ENCODE measurements around the gene IGFBP5. TPM values are rescaled to one million over a fixed set of nuclear protein-coding genes. Genes with fewer than 3 reads are reported as not detected.

IGFBP5 gene
- total RNA-seq, 1 experiment from 2014 or later, result 3.9 TPM

DNA sequence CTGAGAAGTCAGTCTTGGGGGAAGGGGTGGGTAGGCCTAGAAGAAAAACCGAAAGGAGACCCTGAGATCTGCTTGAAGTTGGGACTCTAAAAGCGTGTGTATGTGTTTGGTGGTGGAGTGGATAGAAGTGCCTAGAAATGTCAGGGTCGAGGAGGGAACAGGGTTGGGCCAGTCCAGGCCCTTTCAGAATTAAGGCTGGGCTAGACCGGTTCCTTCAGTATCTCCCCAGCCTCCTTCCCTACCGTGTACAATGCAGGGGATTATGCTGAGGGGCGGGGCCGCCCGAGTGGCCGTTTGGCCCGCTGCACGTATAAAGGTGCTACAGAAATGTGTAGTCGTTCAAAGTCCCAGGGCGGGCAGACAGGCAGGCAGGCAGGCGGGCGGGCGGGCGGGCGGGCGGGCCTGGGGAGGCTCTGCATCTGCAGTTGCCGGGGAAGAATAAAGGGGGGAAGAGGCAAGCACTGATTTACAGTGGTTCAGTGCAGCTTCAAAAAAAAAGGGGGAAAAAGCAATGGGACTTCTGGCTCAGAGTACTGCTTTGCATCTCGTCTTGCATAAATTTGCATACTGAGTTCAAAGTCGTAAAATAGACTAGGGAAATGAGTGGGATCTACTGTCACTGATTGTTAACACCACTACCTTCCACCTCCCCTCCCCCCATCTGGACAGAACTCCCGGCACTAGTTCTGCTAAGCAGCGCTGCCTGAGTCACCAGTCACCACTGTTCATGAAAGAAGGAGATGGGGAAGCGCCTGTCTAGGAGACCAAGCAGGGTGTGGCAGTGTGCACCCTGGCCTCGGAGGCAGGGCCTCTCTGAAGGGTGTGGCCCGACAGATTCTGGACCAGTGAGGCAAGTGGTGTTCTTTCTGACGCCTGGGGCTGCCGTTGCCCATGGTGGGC lies 58.5 kb downstream of the IGFBP5 start (continued):
- TF ChIP-seq RAD21 (IDR thresholded peaks at IDR 0.05; ENCODE audit: low read depth) (0 out of 2 replicates have a peak, but pooled peaks have one; percentile 27), CEBPB (IDR thresholded peaks at IDR 0.05; ENCODE audit: low read depth) (no peak), ZBTB33 (IDR thresholded peaks at IDR 0.05; ENCODE audit: extremely low read depth, insufficient replicate concordance, low read length) (no peak), FOSL1 (IDR thresholded peaks at IDR 0.05; ENCODE audit: low read depth) (peak; percentile 40), YY1 (IDR thresholded peaks at IDR 0.05; ENCODE audit: extremely low read depth, insufficient replicate concordance, low read depth, low read length) (peak; percentile 44)
- TF ChIP-seq, protein P1, sequence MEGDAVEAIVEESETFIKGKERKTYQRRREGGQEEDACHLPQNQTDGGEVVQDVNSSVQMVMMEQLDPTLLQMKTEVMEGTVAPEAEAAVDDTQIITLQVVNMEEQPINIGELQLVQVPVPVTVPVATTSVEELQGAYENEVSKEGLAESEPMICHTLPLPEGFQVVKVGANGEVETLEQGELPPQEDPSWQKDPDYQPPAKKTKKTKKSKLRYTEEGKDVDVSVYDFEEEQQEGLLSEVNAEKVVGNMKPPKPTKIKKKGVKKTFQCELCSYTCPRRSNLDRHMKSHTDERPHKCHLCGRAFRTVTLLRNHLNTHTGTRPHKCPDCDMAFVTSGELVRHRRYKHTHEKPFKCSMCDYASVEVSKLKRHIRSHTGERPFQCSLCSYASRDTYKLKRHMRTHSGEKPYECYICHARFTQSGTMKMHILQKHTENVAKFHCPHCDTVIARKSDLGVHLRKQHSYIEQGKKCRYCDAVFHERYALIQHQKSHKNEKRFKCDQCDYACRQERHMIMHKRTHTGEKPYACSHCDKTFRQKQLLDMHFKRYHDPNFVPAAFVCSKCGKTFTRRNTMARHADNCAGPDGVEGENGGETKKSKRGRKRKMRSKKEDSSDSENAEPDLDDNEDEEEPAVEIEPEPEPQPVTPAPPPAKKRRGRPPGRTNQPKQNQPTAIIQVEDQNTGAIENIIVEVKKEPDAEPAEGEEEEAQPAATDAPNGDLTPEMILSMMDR (IDR thresholded peaks at IDR 0.05 in 2 of 3, conservative IDR thresholded peaks at IDR 0.05 in 1 of 3; ENCODE audit: borderline replicate concordance in 1 of 3, insufficient read depth in 1 of 3, low read depth in 2 of 3, low read length in 2 of 3), result no peak
